Measurements from ENCODE around the gene SNAP47. TPM values are rescaled to one million over a fixed set of nuclear protein-coding genes. Genes with fewer than 3 reads are reported as not detected.

Gene SNAP47
- total RNA-seq, 4 donors from 2014 or later: 35.8 to 51.0 (median 42.9) TPM

- Histone ChIP-seq H3K36me3 (no peaks in the 10 kb centered on the region), H3K4me1 (peaks cover 47% of the 10 kb centered on the region), H3K27me3 (no peaks in the 10 kb centered on the region), H3K9me3 (no peaks in the 10 kb centered on the region), H3K27ac (no peak overlapping the region), H3K4me3 (peak overlapping the region; percentile 72)
- TF ChIP-seq POLR2A (IDR thresholded peaks at IDR 0.05) (no peak), CTCF (IDR thresholded peaks at IDR 0.05) (no peak), POLR2AphosphoS5 (IDR thresholded peaks at IDR 0.05) (no peak), EP300 (IDR thresholded peaks at IDR 0.05) (no peak)
- peak; percentile 67 to 78 for DNase-seq (ENCODE audit: low spot score in 2 of 2)
- WGBS: 70% methylated on average over 12 of the region's 23 CpGs
Measured at GRCh38 chr1:227789084-227790033, 54.1 kb downstream of the SNAP47 start.

- Histone ChIP-seq H3K4me3 (no peak overlapping the region), H3K36me3 (no peaks in the 10 kb centered on the region), H3K27me3 (no peaks in the 10 kb centered on the region), H3K27ac (no peak overlapping the region), H3K9me3 (no peaks in the 10 kb centered on the region), H3K4me1 (peaks cover 54% of the 10 kb centered on the region)
- DNase-seq (ENCODE audit: low spot score in 2 of 2): no peak
- no peak for TF ChIP-seq EP300 (IDR thresholded peaks at IDR 0.05)
- no peak for TF ChIP-seq POLR2A (IDR thresholded peaks at IDR 0.05)
- no peak for TF ChIP-seq CTCF (IDR thresholded peaks at IDR 0.05)
- TF ChIP-seq POLR2AphosphoS5 (IDR thresholded peaks at IDR 0.05): no peak
- 96% methylated on average over 2 of the region's 2 CpGs for WGBS
Measured at GRCh38 chr1:227790034-227790400, 54.8 kb downstream of the SNAP47 start.

- 75% methylated on average over 4 of the region's 4 CpGs for WGBS
- no peaks in the 10 kb centered on the region for H3K27me3 ChIP-seq
- no peak for DNase-seq (ENCODE audit: low spot score in 2 of 2)
- peaks cover 55% of the 10 kb centered on the region for H3K4me1 ChIP-seq
- H3K4me3 ChIP-seq: no peak overlapping the region
- no peaks in the 10 kb centered on the region for H3K9me3 ChIP-seq
- no peaks in the 10 kb centered on the region for H3K36me3 ChIP-seq
- TF ChIP-seq CTCF (IDR thresholded peaks at IDR 0.05) (no peak), EP300 (IDR thresholded peaks at IDR 0.05) (no peak), POLR2AphosphoS5 (IDR thresholded peaks at IDR 0.05) (no peak), POLR2A (IDR thresholded peaks at IDR 0.05) (no peak)
- H3K27ac ChIP-seq: no peak overlapping the region
Measured at GRCh38 chr1:227790868-227791267, 55.6 kb downstream of the SNAP47 start.

GRCh38 chr1:227791425-227792143, 56.3 kb downstream of the SNAP47 start:
- Histone ChIP-seq H3K9me3 (no peaks in the 10 kb centered on the region), H3K36me3 (no peaks in the 10 kb centered on the region), H3K4me3 (no peak overlapping the region), H3K27me3 (no peaks in the 10 kb centered on the region), H3K27ac (no peak overlapping the region), H3K4me1 (peaks cover 54% of the 10 kb centered on the region)
- 83% methylated on average over 6 of the region's 6 CpGs for WGBS
- TF ChIP-seq POLR2A (IDR thresholded peaks at IDR 0.05) (no peak), CTCF (IDR thresholded peaks at IDR 0.05) (no peak), POLR2AphosphoS5 (IDR thresholded peaks at IDR 0.05) (no peak), EP300 (IDR thresholded peaks at IDR 0.05) (no peak)
- DNase-seq (ENCODE audit: low spot score in 2 of 2): no peak
